GM06990 (cell line): ENCODE measurements around the gene TOMM70.

Experiments
- DNase-seq: peaks from one replicate; pipeline ENCODE4 v3.0.0-alpha.2; 2011; ENCODE audit not compliant: insufficient read length; ENCODE audit errors: extremely low read depth
- H3K27me3 ChIP-seq: replicated peaks from 2 replicates; pipeline ENCODE4 v1.6.0; 2011; ENCODE audit warnings: low read length; ENCODE audit not compliant: control insufficient read depth, insufficient read depth
- H3K36me3 ChIP-seq: 2 replicates; pipeline ENCODE4 v1.5.1; 2011; ENCODE audit warnings: low read length; ENCODE audit not compliant: control insufficient read depth, insufficient read depth
- H3K4me3 ChIP-seq: replicated peaks from 2 replicates; pipeline ENCODE4 v1.5.1; 2011; ENCODE audit warnings: low read depth, mild to moderate bottlenecking, control low read depth, low read length
- TF ChIP-seq, protein P1 (sequence below): IDR thresholded peaks from 2 replicates; pipeline ENCODE4 v1.5.1; 2011; ENCODE audit warnings: low read length, control low read depth, mild to moderate bottlenecking, inconsistent platforms; ENCODE audit not compliant: insufficient read depth, poor library complexity, severe bottlenecking

TOMM70 gene

DNA sequence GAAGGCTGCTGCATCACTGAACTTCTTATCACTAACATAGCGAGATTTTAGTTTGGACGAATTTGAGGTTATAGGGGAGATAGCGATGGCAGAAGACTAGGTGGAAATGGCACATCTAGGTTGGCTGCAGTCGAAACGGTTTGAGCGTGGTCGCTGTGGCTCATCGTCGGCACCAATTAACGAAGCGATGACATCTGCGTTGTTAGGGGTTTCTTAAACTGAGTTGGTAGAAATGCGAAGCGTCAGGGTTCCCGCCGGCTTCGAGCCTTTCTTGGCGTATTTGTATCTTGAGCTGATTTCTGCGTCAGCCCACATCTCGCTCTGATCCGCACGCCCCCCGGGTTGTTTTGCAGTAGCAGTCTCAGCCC is 769 bp upstream of the TOMM70 start:
- no peaks in the 10 kb centered on the region for H3K27me3 ChIP-seq
- H3K4me3 ChIP-seq = peak overlapping the region; percentile 81
- no peak for DNase-seq
- no peaks in the 10 kb centered on the region for H3K36me3 ChIP-seq
- TF ChIP-seq, protein P1, sequence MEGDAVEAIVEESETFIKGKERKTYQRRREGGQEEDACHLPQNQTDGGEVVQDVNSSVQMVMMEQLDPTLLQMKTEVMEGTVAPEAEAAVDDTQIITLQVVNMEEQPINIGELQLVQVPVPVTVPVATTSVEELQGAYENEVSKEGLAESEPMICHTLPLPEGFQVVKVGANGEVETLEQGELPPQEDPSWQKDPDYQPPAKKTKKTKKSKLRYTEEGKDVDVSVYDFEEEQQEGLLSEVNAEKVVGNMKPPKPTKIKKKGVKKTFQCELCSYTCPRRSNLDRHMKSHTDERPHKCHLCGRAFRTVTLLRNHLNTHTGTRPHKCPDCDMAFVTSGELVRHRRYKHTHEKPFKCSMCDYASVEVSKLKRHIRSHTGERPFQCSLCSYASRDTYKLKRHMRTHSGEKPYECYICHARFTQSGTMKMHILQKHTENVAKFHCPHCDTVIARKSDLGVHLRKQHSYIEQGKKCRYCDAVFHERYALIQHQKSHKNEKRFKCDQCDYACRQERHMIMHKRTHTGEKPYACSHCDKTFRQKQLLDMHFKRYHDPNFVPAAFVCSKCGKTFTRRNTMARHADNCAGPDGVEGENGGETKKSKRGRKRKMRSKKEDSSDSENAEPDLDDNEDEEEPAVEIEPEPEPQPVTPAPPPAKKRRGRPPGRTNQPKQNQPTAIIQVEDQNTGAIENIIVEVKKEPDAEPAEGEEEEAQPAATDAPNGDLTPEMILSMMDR = no peak

DNA sequence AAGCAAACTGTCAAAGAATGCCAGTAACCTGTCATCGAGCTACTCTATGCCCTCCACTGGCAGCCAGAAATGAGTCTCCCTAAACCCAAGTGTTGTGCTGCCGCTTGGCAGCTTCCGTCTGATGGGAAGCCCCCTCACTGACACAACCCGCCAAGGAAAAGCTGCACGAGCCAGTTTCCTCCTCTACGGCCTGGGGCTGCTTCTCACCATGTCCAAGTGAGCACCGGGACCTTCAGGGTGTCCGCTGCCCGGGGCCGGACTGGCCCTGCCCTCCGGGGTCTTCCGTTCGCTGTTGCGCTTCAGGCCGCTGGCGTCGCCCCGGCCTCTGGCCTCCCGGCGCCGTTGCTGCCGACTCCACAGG is 490 bp downstream of the TOMM70 start:
- TF ChIP-seq, protein P1 = no peak
- no peak for DNase-seq

DNA sequence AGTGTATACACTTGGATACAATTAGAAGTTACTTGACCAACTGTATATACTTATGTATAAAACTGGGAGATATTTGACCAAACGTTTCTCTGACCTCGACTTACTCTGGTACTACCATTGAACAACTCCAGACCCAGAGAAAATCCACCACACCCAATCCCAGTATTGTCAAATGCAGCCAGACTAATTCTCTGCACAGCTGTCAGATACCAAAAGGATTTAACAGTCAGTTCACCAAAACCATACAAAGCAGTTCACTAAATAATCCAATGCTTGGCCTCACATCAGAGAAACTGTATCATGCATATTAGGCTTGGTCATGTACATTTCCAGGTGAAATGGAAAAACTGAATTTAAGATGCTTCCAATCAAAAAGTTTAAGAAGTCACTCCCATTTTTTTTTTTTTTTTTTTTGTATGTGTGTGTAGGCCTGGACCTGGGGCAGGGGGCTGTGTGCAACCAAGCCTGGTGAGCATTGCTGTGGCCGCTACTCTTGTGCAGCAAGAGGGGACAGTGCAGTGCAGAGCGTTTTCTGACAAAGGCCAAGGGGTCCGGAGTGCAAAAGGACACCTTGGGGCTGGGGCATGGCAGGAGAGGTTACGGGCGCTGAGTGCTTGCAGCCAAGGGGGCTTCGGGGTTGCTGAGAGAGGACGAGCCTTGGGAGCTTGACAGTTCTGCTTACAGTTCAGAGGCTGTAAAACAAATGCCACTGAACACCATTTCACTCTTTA is 1.4 kb downstream of the TOMM70 start:
- DNase-seq = no peak
- H3K4me3 ChIP-seq = peak overlapping the region; percentile 81
- TF ChIP-seq, protein P1 = no peak
- H3K36me3 ChIP-seq = no peaks in the 10 kb centered on the region
- H3K27me3 ChIP-seq = no peaks in the 10 kb centered on the region

More for the DNA sequence above, 490 bp downstream of the TOMM70 start:
- H3K27me3 ChIP-seq = no peaks in the 10 kb centered on the region
- peak overlapping the region; percentile 81 for H3K4me3 ChIP-seq
- H3K36me3 ChIP-seq = no peaks in the 10 kb centered on the region

DNA sequence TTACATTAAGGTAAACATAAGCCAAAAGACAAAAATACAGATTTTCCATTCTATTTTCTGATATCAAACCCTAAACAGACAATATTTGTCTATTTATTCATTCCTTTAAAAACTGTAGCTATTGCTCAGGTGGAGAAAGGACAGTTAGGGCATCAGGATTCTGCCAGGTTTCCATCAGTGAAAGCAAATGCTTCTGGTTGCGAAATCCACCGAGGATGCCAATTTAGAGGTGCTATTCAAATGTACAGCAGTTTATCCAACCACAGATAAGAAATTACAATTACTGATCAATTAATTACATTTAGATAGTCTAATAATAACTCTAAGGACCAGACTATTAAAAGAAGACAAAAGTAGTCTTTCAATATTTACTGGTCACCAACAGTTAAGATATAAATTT is 3.9 kb downstream of the TOMM70 start:
- no peak for DNase-seq
- TF ChIP-seq, protein P1 = no peak
- H3K4me3 ChIP-seq = no peak overlapping the region
- no peaks in the 10 kb centered on the region for H3K36me3 ChIP-seq
- H3K27me3 ChIP-seq = no peaks in the 10 kb centered on the region

DNA sequence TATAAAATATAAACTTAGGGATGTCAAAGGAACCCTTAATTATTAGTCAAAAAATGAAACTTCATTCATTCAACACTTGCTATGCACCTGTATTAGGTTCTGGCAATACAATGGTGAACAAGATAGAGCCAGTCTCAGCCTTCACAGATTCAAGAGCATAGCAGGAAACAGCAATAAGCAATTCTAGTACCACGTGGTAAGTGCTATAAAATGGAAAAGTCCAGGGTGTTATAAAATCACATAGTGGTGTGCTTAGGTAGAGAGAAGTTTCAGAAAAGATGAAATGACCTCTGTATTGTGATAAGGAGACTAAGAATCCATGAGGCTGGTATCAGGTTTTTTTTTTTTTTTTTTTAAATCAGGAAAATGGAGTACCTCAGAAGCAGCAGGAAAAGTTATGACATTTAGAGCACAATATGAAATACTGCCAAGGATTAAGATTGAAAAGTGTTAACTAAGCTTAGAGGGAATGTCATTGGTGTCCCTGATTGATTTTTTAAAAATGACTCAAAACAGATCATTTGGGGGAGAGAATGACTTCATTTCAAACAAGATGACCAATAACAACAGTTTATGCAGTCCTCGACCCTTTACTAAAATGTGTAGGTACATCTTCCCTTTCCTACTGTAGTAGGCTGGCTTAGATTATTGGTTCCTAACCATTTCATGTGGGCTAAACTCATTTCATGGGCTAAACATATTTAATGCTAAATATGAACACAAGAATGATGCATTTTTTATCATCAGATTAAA is 5.0 kb downstream of the TOMM70 start:
- Histone ChIP-seq H3K27me3 (no peaks in the 10 kb centered on the region), H3K4me3 (no peak overlapping the region), H3K36me3 (no peaks in the 10 kb centered on the region)
- no peak for DNase-seq
- TF ChIP-seq, protein P1 = no peak
